Cardiac fibroblast (primary cell): ENCODE data around the gene SLC12A6.
A peak's percentile ranks its signal among the peaks of the same experiment; 100 is the strongest.

Experiments used
- DNase-seq, 2 donors: peaks; one replicate each; pipeline versions ENCODE4 v3.0.0 to v3.0.0-alpha.2; 2010; ENCODE audit warnings: low read depth in 2 of 2
- H3K4me3 ChIP-seq, 2 donors: replicated peaks in 1 of 2; 1 replicate in 1 of 2; 2 replicates in 1 of 2; pipeline ENCODE4 v1.5.1; 2011; ENCODE audit warnings: low read depth in 2 of 2, low read length in 2 of 2, mild to moderate bottlenecking in 2 of 2, moderate library complexity in 1 of 2
- CTCF ChIP-seq: IDR thresholded peaks from one replicate; pipeline ENCODE4 v1.5.1; 2011; ENCODE audit warnings: low read depth, mild to moderate bottlenecking, low read length, inconsistent platforms

SLC12A6 gene

GRCh38 chr15:34233614-34234013 lies 104.0 kb downstream of the SLC12A6 start:
- no peak overlapping the region for H3K4me3 ChIP-seq
- no peak for DNase-seq
- TF ChIP-seq CTCF: no peak

GRCh38 chr15:34223904-34224596 lies 113.5 kb downstream of the SLC12A6 start:
- H3K4me3 ChIP-seq: peak overlapping the region; percentile 87 to 99
- DNase-seq: no peak
- TF ChIP-seq CTCF: no peak

- no peak for TF ChIP-seq CTCF
- no peak overlapping the region for H3K4me3 ChIP-seq
- peak in 1 of 2 donors; percentile 51 for DNase-seq
Observed at GRCh38 chr15:34217587-34218225, 119.9 kb downstream of the SLC12A6 start.

- no peak for TF ChIP-seq CTCF
- no peak for DNase-seq
- no peak overlapping the region for H3K4me3 ChIP-seq
Observed at GRCh38 chr15:34216527-34217270, 120.9 kb downstream of the SLC12A6 start.

GRCh38 chr15:34214135-34214534 lies 123.4 kb downstream of the SLC12A6 start:
- H3K4me3 ChIP-seq: no peak overlapping the region
- DNase-seq: no peak
- no peak for TF ChIP-seq CTCF

GRCh38 chr15:34213690-34214089 lies 123.9 kb downstream of the SLC12A6 start:
- H3K4me3 ChIP-seq: no peak overlapping the region
- no peak for DNase-seq
- peak; percentile 15 for TF ChIP-seq CTCF
